Stimulated activated CD4-positive, alpha-beta T cell treated with anti-CD3 and anti-CD28 coated beads, Interleukin-1b, Interleukin-23, amount 100 ng/mL, for 48 hours (primary cell): ENCODE data around the gene METTL23.
"Not testable (repeated sequence)": the region's sequence is repeated elsewhere in the genome, so short reads cannot be mapped to it uniquely, and the experiment has no call there.

Experiments used
- DNase-seq: peaks from one replicate; pipeline ENCODE4 v3.0.0-alpha.2; 2020

Gene METTL23

DNA sequence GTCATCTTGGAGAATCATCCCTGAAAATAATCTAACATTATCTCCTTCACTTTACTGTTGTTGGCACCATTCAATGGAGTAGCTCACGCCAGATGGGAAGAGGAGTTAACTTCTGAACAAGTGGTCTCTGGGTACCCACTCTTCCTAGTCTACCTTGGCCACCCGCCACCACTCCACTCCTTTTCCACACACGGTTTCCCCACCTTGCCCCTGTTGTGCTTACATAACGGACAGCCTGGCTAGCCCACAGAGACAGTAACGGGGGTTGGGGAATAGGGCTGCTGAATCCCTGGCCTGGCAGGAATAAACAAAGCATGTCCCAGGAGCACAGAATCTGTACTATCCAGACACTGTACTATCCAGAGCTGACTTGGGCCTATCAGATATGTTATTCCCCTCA, 12.3 kb upstream of the METTL23 start:
- DNase-seq, result no peak

DNA sequence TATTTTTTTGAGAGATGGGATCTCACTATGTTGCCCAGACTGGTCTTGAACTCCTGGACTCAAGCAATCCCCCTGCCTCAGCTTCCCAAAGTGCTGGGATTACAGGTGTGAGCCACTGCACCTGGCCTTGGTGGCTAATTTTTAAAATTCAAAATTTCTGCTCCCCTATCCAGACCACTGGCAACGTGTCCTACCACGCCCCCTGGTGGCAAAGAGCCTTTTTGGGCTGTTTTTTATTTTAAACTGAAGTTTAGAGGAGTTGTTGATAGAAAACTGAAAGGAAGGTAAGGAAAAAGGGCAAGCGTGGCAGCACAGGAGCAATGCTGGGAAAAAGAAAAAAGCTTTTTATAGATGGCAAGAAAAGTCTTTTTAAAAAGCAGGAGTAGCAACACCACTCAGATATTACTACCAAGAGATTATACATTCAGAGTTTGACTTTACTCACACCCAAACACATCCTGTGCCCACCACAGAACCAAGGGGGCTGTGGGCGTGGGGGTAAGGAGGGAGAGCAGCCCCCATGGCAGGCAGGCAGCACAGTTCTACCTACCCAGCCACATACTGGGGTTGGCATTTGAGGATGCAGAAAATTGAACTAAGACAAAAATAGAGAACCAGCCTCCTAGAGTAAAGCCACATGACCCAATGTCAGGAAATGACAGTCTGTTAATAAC, 11.7 kb upstream of the METTL23 start:
- DNase-seq, result peak; percentile 64

DNA sequence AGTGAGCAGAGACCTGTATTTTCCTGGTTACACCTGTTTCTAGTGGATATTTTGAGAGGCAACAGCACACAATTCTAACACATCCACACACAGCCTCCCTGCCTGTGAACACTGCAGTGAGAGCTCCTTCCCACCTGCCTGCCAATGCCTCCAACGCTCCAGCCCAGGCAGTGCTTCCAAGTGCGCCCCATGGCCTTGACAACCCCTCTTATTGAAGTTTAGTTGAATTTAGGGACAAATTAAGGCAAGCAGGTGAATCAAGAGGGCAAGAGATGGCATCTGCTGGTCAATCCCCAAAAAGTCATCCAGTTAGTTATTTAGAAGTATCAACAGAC, 11.2 kb upstream of the METTL23 start:
- DNase-seq, result no peak

DNA sequence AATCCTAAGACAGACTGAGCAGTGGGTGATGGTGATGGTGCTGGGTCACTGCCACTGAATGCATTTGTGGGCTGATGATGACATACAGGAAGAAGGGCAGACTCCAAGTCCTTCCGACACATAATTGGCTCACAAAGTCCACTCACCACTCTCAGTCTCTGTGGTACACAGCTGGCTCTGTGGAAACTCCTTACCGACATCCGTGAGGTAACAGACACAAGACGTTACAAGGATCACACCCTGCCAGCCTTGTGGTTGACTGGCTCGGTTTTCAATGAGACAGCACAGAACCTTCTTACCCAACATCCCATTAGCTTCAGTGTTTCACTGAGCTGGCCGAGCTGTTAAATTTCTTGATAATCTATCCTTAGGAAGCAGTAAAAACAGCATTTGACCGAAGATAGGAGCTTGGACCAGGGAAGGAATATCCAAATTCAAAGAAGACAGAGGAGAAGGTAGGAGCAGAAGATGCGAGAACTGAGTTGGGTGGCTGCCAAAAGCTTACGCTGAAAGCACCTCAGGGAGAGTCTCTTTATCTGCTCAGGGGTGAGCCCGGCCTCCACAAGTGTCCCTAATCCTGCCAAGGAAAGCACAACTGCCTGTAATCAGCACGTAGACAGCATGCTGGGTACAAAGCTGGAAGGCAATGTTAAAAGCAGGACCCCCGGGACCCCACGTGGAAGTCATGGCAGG, 10.3 kb upstream of the METTL23 start:
- DNase-seq, result peak; percentile 43

DNA sequence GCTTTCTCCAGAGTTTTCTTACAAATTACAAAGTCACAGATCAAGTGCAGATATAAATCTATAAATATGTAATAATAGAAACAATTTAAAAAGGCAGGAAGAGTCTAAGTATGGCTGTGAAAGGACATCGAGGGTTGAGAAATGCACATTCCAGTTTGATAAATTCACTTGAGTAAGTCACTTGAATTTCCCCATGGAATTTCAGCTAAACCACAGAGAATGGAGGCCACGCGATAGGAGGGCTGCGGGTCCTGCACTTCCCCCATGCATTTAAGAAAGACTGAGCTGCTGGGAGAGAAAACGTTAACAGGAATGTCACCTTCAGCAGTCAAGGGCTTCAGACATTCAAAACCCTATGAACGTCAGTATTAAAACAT, 9.8 kb upstream of the METTL23 start:
- no peak for DNase-seq

DNA sequence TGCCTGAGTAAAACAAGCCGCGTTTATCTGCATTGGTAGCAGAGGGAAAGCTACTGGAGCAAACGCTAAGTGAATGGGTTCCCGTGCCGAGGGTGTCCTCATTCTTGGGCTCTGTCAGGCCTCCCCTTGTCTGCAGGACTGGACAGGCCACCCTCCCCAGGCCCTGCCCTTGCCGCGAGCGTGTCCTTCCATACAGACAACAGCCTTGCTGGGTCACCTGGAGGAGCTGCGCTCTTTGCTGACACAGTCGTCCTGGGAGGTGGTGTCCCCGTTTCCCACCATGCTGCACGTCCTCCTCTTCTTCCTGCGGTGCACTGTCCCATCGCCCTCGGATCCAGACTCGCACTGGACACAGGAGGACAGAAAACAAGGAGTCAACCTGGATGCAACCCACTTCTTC, 8.1 kb upstream of the METTL23 start:
- DNase-seq, result no peak

DNA sequence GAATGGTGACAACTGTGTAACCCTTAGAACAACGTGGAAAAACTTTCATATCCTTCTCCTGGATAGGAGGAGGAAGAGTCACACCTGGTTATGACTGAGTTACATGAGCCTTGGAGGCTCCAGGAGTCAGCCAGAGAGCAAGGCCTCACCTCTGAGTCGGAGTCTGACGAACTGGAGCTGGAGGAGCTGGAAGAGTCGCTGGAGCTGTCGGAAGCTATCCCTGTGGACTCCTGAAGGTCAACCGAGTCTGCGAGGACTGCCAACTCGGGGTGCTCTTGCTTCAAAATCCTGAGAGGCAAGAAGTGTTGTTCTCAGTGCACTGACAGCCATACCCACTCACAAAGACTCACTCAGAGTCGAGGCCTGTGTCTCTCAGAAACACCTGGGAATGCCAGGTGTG, 6.4 kb upstream of the METTL23 start:
- no peak for DNase-seq

DNA sequence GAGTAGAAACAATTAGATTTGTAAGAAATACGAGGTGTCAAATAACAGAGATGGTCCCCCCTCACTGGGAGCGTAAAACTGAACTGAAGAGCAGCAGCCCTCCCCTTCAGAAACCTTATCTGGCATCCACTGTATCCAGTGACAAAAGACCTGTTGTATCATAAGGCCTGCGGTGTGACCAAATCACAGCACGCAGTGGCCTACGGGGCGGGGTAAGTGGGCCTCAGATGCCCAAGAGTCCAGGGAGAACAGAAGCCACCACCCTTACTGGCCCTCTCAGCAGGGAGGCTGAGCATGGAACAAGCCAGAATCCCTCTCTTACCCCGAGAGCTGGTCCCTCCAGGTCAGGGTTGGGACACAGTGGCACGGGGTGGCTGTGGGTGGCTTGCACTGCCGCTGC, 5.7 kb upstream of the METTL23 start:
- no peak for DNase-seq

DNA sequence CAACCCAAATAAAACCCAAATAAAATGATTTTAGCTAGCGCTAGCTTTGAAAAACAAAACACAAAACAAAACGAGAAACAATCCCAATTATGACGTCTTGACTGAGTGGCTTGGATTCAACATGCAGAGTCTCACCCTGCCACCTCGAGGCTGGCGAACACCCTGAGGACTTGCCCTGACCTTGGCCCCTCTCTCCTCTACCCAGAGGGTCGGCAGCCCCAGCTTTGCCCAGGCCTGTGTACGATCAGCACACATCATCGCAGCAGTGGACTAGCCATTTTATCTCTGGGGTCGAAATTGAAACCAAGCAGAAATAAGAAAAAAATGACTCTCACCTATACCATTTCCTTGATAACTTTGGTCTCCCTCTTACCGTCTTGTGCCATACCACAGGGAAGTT, 5.2 kb upstream of the METTL23 start:
- DNase-seq, result no peak

DNA sequence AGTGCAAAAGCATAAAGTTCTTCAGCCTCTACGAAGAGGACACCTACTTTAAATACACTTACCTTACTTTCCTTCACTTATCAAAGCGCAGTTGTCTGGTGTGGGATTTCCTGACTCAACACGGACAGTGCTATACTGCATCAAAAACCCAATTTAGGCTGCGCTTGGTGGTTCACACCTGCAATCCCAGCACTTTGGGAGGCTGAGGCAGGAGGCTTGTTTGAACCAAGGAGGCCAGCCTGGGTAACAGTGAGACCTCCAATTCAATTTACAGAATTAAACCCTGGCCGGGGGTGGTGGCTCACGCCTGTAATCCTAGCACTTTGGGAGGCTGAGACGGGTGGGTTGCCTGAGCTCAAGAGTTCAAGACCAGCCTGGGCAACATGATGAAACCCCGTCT, 4.4 kb upstream of the METTL23 start:
- DNase-seq, result no peak

DNA sequence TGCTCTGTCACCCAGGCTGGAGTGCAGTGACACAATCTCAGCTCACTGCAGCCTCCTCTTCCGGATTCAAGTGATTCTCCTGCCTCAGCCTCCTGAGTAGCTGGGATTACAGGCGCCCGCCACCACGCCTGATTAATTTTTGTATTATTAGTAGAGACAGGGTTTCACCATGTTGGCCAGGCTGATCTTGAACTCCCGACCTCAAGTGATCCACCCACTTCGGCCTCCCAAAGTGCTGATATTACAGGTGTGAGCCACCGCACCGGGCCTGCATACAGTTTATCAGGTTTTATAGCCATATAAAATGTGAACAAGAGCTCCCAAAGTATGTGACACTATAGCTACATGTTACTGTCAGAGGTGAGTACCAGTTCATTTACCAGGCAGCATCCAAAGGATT, 3.7 kb upstream of the METTL23 start:
- DNase-seq, result not testable (repeated sequence)

DNA sequence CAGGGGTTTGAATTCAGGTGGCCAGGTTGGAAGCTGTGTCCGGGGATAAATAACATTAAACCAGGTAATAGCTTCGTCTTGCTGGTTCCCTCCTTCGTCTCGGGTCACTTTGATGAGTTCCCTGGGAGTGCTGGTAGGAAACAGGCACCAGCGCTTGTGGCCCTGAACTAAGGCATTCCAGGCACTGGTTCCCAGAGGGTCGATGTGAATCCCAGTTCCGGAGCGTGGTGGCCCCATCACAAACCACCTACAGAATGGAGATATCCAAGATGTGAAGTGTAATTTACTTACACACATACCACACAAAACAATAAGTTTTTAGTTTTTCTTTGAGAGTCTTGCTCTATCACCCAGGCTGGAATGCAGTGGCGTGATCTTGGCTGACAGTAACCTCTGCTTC, 2.8 kb upstream of the METTL23 start:
- no peak for DNase-seq

DNA sequence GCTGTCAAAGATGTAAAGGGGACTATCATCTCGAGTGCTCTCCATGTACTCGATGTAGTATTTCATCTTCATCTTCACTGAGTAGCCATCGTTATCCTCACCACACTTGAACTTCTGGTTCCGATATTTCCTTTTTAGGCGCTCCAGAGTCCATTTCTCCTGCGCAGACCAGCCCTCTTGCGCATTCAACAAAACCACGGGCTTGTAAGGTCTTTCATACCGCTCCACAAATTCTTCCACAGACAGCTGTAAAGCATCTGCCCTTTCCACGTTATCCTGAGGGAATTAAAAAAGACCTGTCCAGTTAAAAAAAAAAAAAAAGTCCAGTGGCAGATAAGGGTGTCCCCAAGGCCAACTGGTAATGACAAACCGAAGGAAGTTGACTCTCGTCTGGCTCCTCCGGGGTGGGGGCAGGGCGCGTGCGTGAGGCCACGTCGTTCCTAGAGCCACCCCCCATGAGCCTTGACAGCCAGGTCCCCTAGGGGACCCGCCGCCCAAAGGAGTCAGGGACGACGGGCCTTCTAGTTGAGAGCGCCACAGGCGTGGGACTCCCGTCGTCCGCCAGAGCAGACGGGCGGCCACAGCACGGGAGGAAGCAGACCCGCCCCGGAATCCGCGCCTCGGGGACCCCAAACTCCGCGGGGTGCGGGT, 934 bp upstream of the METTL23 start:
- DNase-seq, result peak; percentile 77

DNA sequence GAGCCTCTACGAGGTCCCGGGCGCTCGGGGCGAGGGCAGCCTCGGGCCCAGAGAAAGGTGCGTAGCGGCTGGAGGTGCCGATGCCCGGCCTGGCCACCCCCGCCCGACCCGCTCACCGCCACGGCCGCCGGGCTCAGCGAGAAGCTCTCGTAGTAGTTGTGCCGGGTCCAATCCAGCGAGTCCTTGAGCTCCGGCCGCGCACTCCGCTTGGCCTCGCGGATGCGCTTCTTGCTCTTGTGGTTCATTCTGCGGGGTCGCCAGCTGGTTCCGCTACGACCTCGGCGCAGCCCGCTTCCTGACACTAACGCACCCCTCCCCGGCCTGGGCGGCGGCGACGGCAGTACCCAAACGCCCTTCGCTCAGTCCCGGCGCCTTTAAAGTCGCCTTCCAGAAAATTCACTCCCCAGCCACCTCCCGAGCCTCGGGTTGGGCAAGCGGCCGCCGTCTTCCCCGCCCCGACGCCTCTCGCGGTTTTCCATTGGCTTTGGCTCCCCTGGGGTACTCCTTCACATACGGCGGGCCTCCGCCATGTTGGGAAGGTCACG, 336 bp upstream of the METTL23 start, which contains the start of gene JMJD6:
JMJD6 (minus strand) TSS at position 376 of the 545 bp plus-strand sequence; CDS start at position 245, 131 bp downstream.
- DNase-seq, result peak; percentile 96

DNA sequence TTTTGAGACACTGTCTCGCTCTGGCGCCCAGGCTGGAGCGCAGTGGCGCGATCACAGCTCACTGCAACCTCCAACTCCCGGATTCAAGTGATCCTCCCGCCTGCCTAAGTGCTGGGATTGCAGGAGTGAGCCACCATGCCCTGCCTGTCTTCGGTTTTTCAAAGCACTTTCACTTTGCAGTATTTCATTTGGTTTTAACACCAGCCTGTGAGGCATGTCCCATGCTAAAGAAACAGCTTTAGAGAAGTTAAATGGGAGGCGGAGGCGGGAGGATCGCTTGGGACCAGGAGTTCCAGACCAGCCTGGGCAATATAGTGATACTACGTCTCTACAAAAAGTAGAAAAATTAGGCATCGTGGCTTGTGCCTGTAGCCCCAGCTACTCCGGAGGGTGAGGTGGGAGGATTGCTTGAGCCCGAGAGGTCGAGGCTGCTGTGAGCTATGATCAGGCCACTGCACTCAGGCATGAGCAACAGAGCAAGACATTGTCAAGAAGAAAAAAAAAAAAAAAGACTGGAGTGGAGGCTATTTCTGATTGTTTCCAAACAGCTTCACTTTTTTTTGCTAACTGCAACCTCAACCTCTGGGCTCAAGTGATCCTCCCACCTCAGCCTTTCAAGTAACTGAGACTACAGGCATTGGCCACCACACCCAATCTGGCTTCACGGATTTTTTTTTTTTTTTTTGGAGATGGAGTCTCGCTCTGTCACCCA, 1.3 kb downstream of the METTL23 start:
- peak; percentile 27 for DNase-seq

DNA sequence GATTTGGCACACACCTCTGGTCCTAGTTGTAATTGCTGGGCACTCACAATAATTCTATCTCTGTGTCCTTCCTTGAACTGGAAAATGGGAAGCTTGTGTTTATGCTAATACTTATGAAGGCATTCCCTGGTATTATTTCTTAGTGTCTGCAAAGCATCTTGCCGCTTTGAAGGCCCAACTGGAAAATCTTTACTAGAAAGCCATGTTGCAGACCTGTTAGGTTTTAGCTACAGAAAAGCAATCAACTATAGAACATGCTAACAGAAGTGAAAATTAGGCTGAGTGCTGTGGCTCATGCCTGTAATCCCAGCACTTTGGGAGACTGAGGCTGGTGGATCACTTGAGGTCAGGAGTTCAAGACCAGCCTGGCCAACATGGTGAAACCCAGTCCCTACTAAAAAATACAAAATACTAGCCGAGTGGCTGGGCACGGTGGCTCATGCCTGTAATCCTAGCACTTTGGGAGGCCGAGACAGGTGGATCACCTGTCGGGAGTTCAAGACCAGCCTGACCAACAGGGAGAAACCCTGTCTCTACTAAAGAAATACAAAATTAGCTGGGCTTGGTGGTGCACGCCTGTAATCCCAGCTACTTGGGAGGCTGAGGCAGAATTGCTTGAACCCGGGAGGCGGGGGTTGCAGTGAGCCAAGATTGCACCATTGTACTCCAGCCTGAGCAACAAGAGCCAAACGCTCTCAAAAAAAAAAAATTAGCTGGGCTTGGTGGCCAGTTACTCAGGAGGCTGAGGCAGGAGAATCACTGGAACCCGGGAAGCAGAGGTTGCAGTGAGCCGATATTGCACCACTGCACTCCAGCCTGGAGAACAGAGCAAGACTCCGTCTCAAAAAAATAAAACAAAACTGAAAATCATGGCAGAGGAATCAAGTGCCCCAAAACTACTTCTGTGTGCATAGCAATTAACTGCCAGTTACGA, 5.4 kb downstream of the METTL23 start:
- not testable (repeated sequence) for DNase-seq

DNA sequence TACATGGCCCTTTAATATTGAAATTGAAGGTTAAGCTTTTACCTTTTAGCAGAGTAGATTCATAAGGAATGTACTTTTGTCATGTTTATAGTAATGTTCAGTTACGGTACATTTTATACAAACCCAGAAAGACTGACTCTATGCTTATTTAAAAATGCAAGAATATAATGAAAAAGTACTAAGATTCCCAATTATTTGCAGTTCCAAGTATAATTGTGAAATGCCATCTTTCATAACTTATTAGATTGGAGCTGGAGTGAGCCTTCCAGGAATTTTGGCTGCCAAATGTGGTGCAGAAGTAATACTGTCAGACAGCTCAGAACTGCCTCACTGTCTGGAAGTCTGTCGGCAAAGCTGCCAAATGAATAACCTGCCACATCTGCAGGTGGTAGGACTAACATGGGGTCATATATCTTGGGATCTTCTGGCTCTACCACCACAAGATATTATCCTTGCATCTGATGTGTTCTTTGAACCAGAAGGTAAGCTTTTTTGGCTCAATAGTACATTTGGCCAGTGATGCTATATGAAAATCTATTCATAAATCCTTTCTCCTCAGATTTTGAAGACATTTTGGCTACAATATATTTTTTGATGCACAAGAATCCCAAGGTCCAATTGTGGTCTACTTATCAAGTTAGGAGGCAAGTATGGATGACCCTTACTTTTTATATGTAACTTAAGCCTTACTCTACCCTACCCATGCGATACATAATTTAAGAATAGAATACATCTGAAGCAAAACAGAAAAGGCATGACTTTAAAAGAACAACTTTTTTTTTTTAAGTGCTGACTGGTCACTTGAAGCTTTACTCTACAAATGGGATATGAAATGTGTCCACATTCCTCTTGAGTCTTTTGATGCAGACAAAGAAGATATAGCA, 6.3 kb downstream of the METTL23 start:
- DNase-seq, result no peak

DNA sequence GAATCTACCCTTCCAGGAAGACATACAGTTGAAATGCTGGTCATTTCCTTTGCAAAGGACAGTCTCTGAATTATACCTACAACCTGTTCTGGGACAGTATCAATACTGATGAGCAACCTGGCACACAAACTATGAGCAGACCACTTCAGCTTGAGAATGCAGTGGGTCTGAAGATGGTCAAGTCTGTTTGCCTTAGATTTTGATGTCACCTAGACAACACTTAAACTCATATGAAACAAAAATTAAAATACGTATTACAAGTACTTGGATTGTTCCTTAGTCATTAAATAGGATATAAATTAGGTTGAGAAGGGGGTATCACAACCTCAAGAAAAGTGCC, 6.9 kb downstream of the METTL23 start:
- no peak for DNase-seq

DNA sequence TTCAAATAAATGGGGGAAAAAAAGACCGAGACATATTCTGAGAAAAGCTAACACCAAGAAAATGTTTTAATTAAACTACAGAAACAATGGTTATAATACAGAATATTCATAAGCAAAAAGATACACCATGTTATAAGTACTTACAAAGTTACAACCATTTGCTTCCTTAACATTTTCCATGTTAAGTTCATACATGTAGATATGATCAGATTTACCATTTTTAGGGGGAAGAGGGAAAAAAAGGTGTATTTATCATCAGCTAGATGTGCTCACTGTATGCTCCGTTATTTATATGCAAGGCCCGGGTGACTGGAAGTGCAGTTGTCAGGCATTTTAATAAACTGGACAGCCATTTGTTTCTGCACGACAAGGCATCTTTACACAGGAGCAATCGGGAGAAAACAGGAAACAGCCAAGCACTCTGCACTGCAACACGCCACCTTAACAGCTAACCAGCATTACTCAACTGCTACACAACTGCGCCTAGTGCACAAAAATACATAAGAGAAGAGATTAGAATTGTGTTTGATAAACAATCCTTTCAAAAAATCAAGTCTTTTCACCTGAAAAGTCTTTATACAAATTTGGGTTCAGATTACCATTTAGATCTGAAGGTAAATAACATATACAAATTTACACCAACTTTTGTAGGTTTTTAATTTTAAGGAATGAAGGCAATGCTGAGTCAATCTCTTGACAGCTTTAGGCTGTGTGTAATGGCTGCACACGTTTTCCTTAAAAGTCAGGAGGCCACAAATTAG, 7.6 kb downstream of the METTL23 start:
- DNase-seq, result no peak

DNA sequence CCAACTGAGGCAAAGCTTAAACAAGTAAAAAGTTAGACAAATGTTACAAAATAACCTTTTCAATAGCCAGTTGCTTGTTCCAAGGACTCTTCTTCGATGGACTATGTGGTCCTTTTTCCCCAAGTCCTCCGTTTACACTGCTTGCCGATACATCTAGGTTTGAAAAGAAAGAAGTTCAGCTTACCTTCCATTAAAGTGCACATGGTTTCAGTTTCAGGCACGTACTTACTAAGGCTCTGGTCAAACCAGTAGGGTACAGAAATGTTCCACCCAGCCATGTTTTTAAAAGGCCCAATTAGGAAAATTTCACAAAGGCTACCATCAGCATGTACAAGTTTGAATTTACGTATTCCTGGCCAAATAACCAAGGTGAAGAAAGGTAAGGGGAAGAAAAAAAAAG, 8.4 kb downstream of the METTL23 start:
- DNase-seq, result no peak
